Astrocyte of the cerebellum (primary cell): Measurements from ENCODE around the gene CASP10.

Experiments
- DNase-seq: peaks from one replicate; pipeline ENCODE4 v3.0.0-alpha.2; 2011; ENCODE audit warnings: low read depth
- H3K4me3 ChIP-seq: 2 replicates; pipeline ENCODE4 v1.5.1; 2011; ENCODE audit warnings: mild to moderate bottlenecking, low read depth, low read length, moderate library complexity
- CTCF ChIP-seq: IDR thresholded peaks from 2 replicates; pipeline ENCODE4 v1.5.1; 2012; ENCODE audit warnings: low read length, low read depth, moderate library complexity, mild to moderate bottlenecking; ENCODE audit errors: missing control alignments
- in situ Hi-C: cut with HindIII; loops from 2 replicates; pipeline ENCODE4 v1.10.0; 2017; ENCODE audit warnings: low sequenced_read_pairs

CASP10 gene

GRCh38 chr2:201242571-201243277 is 59.8 kb downstream of the CASP10 start:
- no peak for DNase-seq
- no peak overlapping the region for H3K4me3 ChIP-seq
- in situ Hi-C loops: no loop called here
- TF ChIP-seq CTCF: no peak

DNA sequence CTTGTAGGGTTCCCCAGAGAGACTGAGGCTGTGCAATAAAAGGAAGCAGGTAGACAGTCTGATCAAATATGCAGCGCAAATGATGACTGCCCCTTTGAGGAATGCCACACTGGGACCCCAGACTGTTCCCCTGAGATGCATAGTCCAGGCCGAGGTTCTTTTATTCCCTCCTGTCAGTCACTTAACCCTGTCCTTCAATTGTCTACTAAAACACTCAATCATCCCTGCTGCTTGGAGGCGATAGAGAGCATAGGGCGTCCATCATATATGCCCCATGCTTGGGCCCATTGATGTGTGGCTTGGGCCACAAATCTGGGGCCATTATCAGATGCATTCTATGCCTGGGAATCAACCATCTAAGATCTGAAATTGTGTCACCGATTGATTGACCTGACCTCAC is 61.9 kb downstream of the CASP10 start:
- H3K4me3 ChIP-seq: no peak overlapping the region
- TF ChIP-seq CTCF: no peak
- in situ Hi-C loops: no loop called here
- no peak for DNase-seq

- no peak for DNase-seq
- no peak for TF ChIP-seq CTCF
Measured at GRCh38 chr2:201246280-201246679, 63.3 kb downstream of the CASP10 start.

GRCh38 chr2:201248288-201248844 is 65.4 kb downstream of the CASP10 start:
- no peak for TF ChIP-seq CTCF
- no peak for DNase-seq
- H3K4me3 ChIP-seq: no peak overlapping the region
- in situ Hi-C loops: no loop called here

More at GRCh38 chr2:201246280-201246679, 63.3 kb downstream of the CASP10 start:
- H3K4me3 ChIP-seq: no peak overlapping the region
- in situ Hi-C loops: no loop called here

DNA sequence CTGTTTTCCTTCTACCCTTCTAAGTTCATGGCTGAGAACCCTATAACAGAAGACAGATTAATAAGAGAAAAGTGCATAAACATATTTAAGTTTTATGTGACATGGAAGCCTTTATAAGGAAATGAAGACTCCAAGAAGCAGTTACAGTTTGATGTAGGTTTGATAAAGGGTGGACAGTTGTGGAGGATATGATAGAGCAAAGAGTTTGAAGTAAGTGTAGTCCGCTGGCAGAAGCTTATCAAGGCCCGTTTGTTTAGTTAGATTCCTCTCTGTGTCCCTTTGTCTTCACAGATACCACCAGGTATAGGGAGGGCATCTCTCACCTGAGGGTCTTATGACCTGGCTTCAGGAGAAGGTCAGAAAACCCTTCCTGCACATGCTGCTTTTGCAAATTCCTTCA is 66.9 kb downstream of the CASP10 start:
- in situ Hi-C loops: loop anchor here (10.0 kb wide), 1 partner anchor 115 kb away; no protein-coding TSS in a partner anchor
- TF ChIP-seq CTCF: no peak
- DNase-seq: no peak
- no peak overlapping the region for H3K4me3 ChIP-seq

DNA sequence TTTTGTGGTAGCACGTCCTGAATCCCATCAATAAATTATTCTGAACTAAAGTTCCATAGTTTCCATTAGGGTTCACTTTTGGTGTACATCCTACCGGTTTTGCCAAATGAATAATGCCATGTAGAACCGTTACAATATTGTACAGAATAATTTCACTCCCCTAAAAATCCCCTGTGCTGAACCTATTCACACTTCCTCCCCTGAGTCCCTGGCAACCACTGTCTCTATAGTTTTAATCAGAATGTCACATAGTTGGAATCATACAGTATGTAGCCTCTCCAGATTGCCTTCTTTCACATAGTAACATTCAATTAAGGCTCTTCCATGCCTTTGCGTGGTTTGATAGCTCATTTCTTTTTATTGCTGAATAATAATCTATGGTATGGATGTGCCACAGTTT is 67.8 kb downstream of the CASP10 start:
- no peak for TF ChIP-seq CTCF
- DNase-seq: no peak
- in situ Hi-C loops: loop anchor here (10.0 kb wide), 1 partner anchor 114 kb away; no protein-coding TSS in a partner anchor
- H3K4me3 ChIP-seq: no peak overlapping the region
